GM15510 (cell line): ENCODE measurements around the gene MC2R.

Experiments
- POLR2A ChIP-seq: IDR thresholded peaks from 3 replicates; pipeline ENCODE4 v1.6.1; 2011; ENCODE audit warnings: borderline replicate concordance; ENCODE audit not compliant: insufficient read length; ENCODE audit errors: extremely low read depth

The MC2R gene

GRCh38 chr18:13915391-13915790 is at the start of gene MC2R:
Gene MC2R (minus strand): TSS chr18:13915536. CDS start chr18:13885518, 30,018 bp downstream.
- no peak for TF ChIP-seq POLR2A

GRCh38 chr18:13945811-13946210 is 30.5 kb upstream of the MC2R start:
- no peak for TF ChIP-seq POLR2A

GRCh38 chr18:13943338-13943737 is 28.0 kb upstream of the MC2R start:
- no peak for TF ChIP-seq POLR2A

GRCh38 chr18:13940326-13940725 is 25.0 kb upstream of the MC2R start:
- TF ChIP-seq POLR2A = no peak

GRCh38 chr18:13934676-13935075 is 19.3 kb upstream of the MC2R start:
- no peak for TF ChIP-seq POLR2A

GRCh38 chr18:13934058-13934457 is 18.7 kb upstream of the MC2R start:
- TF ChIP-seq POLR2A = no peak

GRCh38 chr18:13932285-13933025 is 17.1 kb upstream of the MC2R start:
- TF ChIP-seq POLR2A = no peak

GRCh38 chr18:13930964-13931363 is 15.6 kb upstream of the MC2R start:
- no peak for TF ChIP-seq POLR2A

GRCh38 chr18:13923221-13923620 is 7.9 kb upstream of the MC2R start:
- no peak for TF ChIP-seq POLR2A

- TF ChIP-seq POLR2A = no peak
Measured at GRCh38 chr18:13918898-13919297, 3.6 kb upstream of the MC2R start.

GRCh38 chr18:13917401-13917800 is 2.1 kb upstream of the MC2R start:
- TF ChIP-seq POLR2A = no peak

GRCh38 chr18:13916559-13916958 is 1.2 kb upstream of the MC2R start:
- TF ChIP-seq POLR2A = no peak

GRCh38 chr18:13915995-13916431 is 677 bp upstream of the MC2R start:
- no peak for TF ChIP-seq POLR2A

- no peak for TF ChIP-seq POLR2A
Measured at GRCh38 chr18:13914756-13915155, 580 bp downstream of the MC2R start.

- no peak for TF ChIP-seq POLR2A
Measured at GRCh38 chr18:13914170-13914569, 1.2 kb downstream of the MC2R start.

- TF ChIP-seq POLR2A = no peak
Measured at GRCh38 chr18:13913205-13913604, 2.1 kb downstream of the MC2R start.
